ENCODE results near the gene LCK. TPM values are rescaled to one million over a fixed set of nuclear protein-coding genes. Genes with fewer than 3 reads are reported as not detected.

Gene LCK
- total and polyA plus RNA-seq, 10 of the 15 experiments (the other 5 are each of a cell fraction or from before 2014, with no cell fraction given), result 31.5 to 173 (median 119) TPM

DNA sequence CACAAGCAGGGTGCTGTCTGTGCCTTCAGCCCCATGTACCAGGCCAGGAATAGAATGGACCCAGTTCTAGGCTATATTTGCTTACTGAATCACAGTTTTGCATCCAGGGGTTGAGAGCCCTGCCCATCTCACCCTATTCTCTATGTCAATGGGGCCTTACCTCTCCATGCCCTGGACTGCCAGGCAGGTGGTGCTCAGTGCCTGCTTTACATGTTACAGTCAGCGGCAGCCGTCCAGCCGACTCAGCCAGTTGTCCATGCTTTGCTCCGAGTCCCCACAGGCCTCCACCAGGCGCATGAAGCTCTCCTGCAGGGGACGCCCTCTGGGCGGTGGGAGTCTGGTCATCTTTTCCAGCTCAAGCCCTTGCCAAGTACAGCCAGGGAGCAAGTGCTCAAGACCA is 16.3 kb upstream of the LCK start:
- intact Hi-C loops (cut with micrococcal nuclease; ENCODE audit: unreplicated experiment), result no loop called here
- Histone ChIP-seq H4K20me1 (ENCODE audit: control insufficient read depth, insufficient read depth) (no peaks in the 10 kb centered on the region), H3K9ac (ENCODE audit: control insufficient read depth, insufficient read depth, low read length) (no peak overlapping the region), H3K4me2 (ENCODE audit: control insufficient read depth, insufficient read depth) (no peak overlapping the region), H2AFZ (ENCODE audit: control insufficient read depth, low read depth, low read length) (no peak overlapping the region), H3K36me3 (ENCODE audit: control insufficient read depth in 2 of 2, insufficient read depth in 2 of 2, low read length in 1 of 2) (peaks cover 5 to 8% of the 10 kb centered on the region in 2 experiments; a peak in 3 of 4 replicates), H3K27ac (ENCODE audit: control insufficient read depth, insufficient read depth) (no peak overlapping the region), H3K27me3 (replicated peaks in 1 of 2; ENCODE audit: control insufficient read depth in 2 of 2, insufficient read depth in 2 of 2, low read length in 1 of 2) (no peaks in the 10 kb centered on the region), H3K79me2 (ENCODE audit: control insufficient read depth, insufficient read depth, low read length) (no peaks in the 10 kb centered on the region), H3K4me1 (ENCODE audit: control insufficient read depth, insufficient read depth, low read length) (no peaks in the 10 kb centered on the region), H3K9me3 (replicated peaks; ENCODE audit: control insufficient read depth, insufficient read depth, low read length) (no peaks in the 10 kb centered on the region), H3K4me3 (no peak overlapping the region)
- ChIA-PET RAD21 (ENCODE audit: unreplicated experiment) (no interaction called here), CTCF (interaction anchor here (0.5 to 3.2 kb wide), 2 partner anchors 19 to 57 kb away, joined by 3 to 10 read pairs; partner anchors contain the start of gene HDAC1), SMC1A (ENCODE audit: uncharacterized antibody, unreplicated experiment) (no interaction called here), POLR2A (no interaction called here)
- BruUV-seq (replicated peaks), result no TSS peak
- DNase-seq (ENCODE audit: low read depth, low spot score) (no peak), FAIRE-seq (no peak), ATAC-seq (peak; percentile 16; the same call in 1 of the 3 replicates)
- TF ChIP-seq, protein P1, sequence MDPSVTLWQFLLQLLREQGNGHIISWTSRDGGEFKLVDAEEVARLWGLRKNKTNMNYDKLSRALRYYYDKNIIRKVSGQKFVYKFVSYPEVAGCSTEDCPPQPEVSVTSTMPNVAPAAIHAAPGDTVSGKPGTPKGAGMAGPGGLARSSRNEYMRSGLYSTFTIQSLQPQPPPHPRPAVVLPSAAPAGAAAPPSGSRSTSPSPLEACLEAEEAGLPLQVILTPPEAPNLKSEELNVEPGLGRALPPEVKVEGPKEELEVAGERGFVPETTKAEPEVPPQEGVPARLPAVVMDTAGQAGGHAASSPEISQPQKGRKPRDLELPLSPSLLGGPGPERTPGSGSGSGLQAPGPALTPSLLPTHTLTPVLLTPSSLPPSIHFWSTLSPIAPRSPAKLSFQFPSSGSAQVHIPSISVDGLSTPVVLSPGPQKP (IDR thresholded peaks at IDR 0.05; ENCODE audit: low read depth, low read length), result no peak
- TF ChIP-seq SMC3 (IDR thresholded peaks at IDR 0.05; ENCODE audit: borderline replicate concordance, low read length), result no peak
- TF ChIP-seq FOXM1 (IDR thresholded peaks at IDR 0.05; ENCODE audit: low read depth, low read length), result no peak
- TF ChIP-seq TAF1 (IDR thresholded peaks at IDR 0.05; ENCODE audit: borderline replicate concordance, low read depth, low read length), result no peak
- TF ChIP-seq, protein P2, sequence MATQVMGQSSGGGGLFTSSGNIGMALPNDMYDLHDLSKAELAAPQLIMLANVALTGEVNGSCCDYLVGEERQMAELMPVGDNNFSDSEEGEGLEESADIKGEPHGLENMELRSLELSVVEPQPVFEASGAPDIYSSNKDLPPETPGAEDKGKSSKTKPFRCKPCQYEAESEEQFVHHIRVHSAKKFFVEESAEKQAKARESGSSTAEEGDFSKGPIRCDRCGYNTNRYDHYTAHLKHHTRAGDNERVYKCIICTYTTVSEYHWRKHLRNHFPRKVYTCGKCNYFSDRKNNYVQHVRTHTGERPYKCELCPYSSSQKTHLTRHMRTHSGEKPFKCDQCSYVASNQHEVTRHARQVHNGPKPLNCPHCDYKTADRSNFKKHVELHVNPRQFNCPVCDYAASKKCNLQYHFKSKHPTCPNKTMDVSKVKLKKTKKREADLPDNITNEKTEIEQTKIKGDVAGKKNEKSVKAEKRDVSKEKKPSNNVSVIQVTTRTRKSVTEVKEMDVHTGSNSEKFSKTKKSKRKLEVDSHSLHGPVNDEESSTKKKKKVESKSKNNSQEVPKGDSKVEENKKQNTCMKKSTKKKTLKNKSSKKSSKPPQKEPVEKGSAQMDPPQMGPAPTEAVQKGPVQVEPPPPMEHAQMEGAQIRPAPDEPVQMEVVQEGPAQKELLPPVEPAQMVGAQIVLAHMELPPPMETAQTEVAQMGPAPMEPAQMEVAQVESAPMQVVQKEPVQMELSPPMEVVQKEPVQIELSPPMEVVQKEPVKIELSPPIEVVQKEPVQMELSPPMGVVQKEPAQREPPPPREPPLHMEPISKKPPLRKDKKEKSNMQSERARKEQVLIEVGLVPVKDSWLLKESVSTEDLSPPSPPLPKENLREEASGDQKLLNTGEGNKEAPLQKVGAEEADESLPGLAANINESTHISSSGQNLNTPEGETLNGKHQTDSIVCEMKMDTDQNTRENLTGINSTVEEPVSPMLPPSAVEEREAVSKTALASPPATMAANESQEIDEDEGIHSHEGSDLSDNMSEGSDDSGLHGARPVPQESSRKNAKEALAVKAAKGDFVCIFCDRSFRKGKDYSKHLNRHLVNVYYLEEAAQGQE (IDR thresholded peaks at IDR 0.05; ENCODE audit: low read depth, low read length), result no peak
- TF ChIP-seq, protein P3, sequence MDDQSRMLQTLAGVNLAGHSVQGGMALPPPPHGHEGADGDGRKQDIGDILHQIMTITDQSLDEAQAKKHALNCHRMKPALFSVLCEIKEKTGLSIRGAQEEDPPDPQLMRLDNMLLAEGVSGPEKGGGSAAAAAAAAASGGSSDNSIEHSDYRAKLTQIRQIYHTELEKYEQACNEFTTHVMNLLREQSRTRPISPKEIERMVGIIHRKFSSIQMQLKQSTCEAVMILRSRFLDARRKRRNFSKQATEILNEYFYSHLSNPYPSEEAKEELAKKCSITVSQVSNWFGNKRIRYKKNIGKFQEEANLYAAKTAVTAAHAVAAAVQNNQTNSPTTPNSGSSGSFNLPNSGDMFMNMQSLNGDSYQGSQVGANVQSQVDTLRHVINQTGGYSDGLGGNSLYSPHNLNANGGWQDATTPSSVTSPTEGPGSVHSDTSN (IDR thresholded peaks at IDR 0.05; ENCODE audit: insufficient replicate concordance, low read depth, low read length), result no peak
- TF ChIP-seq RB1 (IDR thresholded peaks at IDR 0.05; ENCODE audit: borderline replicate concordance), result no peak
- no peak for TF ChIP-seq SMAD5 (IDR thresholded peaks at IDR 0.05; ENCODE audit: low read depth)
- TF ChIP-seq SMAD1 (IDR thresholded peaks at IDR 0.05; ENCODE audit: low read depth, partially characterized antibody), result no peak
- no peak for TF ChIP-seq ASH2L (IDR thresholded peaks at IDR 0.05; ENCODE audit: borderline replicate concordance, low read depth)
- TF ChIP-seq, protein P4, sequence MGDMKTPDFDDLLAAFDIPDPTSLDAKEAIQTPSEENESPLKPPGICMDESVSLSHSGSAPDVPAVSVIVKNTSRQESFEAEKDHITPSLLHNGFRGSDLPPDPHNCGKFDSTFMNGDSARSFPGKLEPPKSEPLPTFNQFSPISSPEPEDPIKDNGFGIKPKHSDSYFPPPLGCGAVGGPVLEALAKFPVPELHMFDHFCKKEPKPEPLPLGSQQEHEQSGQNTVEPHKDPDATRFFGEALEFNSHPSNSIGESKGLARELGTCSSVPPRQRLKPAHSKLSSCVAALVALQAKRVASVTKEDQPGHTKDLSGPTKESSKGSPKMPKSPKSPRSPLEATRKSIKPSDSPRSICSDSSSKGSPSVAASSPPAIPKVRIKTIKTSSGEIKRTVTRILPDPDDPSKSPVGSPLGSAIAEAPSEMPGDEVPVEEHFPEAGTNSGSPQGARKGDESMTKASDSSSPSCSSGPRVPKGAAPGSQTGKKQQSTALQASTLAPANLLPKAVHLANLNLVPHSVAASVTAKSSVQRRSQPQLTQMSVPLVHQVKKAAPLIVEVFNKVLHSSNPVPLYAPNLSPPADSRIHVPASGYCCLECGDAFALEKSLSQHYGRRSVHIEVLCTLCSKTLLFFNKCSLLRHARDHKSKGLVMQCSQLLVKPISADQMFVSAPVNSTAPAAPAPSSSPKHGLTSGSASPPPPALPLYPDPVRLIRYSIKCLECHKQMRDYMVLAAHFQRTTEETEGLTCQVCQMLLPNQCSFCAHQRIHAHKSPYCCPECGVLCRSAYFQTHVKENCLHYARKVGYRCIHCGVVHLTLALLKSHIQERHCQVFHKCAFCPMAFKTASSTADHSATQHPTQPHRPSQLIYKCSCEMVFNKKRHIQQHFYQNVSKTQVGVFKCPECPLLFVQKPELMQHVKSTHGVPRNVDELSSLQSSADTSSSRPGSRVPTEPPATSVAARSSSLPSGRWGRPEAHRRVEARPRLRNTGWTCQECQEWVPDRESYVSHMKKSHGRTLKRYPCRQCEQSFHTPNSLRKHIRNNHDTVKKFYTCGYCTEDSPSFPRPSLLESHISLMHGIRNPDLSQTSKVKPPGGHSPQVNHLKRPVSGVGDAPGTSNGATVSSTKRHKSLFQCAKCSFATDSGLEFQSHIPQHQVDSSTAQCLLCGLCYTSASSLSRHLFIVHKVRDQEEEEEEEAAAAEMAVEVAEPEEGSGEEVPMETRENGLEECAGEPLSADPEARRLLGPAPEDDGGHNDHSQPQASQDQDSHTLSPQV (IDR thresholded peaks at IDR 0.05), result no peak
- TF ChIP-seq TCF12 (IDR thresholded peaks at IDR 0.05; ENCODE audit: low read depth, low read length), result no peak
- TF ChIP-seq, protein P5, sequence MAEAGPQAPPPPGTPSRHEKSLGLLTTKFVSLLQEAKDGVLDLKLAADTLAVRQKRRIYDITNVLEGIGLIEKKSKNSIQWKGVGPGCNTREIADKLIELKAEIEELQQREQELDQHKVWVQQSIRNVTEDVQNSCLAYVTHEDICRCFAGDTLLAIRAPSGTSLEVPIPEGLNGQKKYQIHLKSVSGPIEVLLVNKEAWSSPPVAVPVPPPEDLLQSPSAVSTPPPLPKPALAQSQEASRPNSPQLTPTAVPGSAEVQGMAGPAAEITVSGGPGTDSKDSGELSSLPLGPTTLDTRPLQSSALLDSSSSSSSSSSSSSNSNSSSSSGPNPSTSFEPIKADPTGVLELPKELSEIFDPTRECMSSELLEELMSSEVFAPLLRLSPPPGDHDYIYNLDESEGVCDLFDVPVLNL (IDR thresholded peaks at IDR 0.05; ENCODE audit: low read depth, low read length), result no peak
- TF ChIP-seq KDM1A (IDR thresholded peaks at IDR 0.05; ENCODE audit: borderline replicate concordance), result no peak
- WGBS (ENCODE audit: insufficient coverage, insufficient replicate concordance, low lambda C conversion rate, missing lambda C conversion rate), result 78% methylated on average over 7 of the region's 7 CpGs
- in situ Hi-C loops (cut with MboI), result no loop called here
